GM12892 (cell line): ENCODE data around the gene RABL6.

ENCODE experiments used
- POLR2A ChIP-seq: IDR thresholded peaks from 2 replicates; pipeline ENCODE4 v1.6.1; 2011; ENCODE audit warnings: low read depth, low read length, control low read depth
- TAF1 ChIP-seq: IDR thresholded peaks from 2 replicates; pipeline ENCODE4 v1.6.1; 2011; ENCODE audit warnings: low read depth, mild to moderate bottlenecking, control low read depth, low read length, borderline replicate concordance

GRCh38 chr9:136835162-136835931 lies 27.6 kb downstream of the RABL6 start:
- TF ChIP-seq TAF1 (no peak), POLR2A (peak; percentile 19; the same call in 1 of the 2 replicates)
